Smooth muscle cell (in vitro differentiated cells): ENCODE data around the gene C4orf33. TPM values are rescaled to one million over a fixed set of nuclear protein-coding genes. Genes with fewer than 3 reads are reported as not detected.

ENCODE experiments used
- DNase-seq: peaks from one replicate; lab custom pipeline; 2025; ENCODE audit not compliant: unreplicated experiment; lab: John Stamatoyannopoulos, UW
- H2AFZ ChIP-seq: fragments of 200-600 bp; sonication (generic); 2 replicates; pipeline ENCODE4 v1.6.0; 2016; ENCODE audit warnings: antibody characterized with exemption, low read depth, mild to moderate bottlenecking
- H3F3A ChIP-seq: fragments of 200-600 bp; sonication (generic); 2 replicates; pipeline ENCODE4 v1.6.0; 2017; ENCODE audit warnings: antibody characterized with exemption, low read depth
- H3K27ac ChIP-seq: fragments of 200-600 bp; sonication (generic); 2 replicates; pipeline ENCODE4 v1.5.1; 2016; ENCODE audit warnings: low read depth, mild to moderate bottlenecking
- H3K27me3 ChIP-seq: fragments of 200-600 bp; sonication (generic); 2 replicates; pipeline ENCODE4 v1.6.1; 2016; ENCODE audit warnings: low read depth, mild to moderate bottlenecking
- H3K36me3 ChIP-seq: fragments of 200-600 bp; sonication (generic); 2 replicates; pipeline ENCODE4 v1.5.1; 2016; ENCODE audit warnings: low read depth
- H3K4me1 ChIP-seq: fragments of 200-600 bp; sonication (generic); 2 replicates; pipeline ENCODE4 v1.5.1; 2016; ENCODE audit warnings: low read depth
- H3K4me2 ChIP-seq: fragments of 200-600 bp; sonication (generic); 2 replicates; pipeline ENCODE4 v1.6.0; 2016; ENCODE audit warnings: mild to moderate bottlenecking
- H3K4me3 ChIP-seq: fragments of 200-600 bp; sonication (generic); 2 replicates; pipeline ENCODE4 v1.5.1; 2016; ENCODE audit warnings: mild to moderate bottlenecking
- H3K79me2 ChIP-seq: fragments of 200-600 bp; sonication (generic); 2 replicates; pipeline ENCODE4 v1.6.0; 2016; ENCODE audit warnings: low read depth, mild to moderate bottlenecking
- H3K9ac ChIP-seq: fragments of 200-600 bp; sonication (generic); 2 replicates; pipeline ENCODE4 v1.6.0; 2016; ENCODE audit warnings: low read depth
- H3K9me3 ChIP-seq: fragments of 200-600 bp; sonication (generic); replicated peaks from 2 replicates; pipeline ENCODE4 v1.5.1; 2016; ENCODE audit warnings: low read depth
- H4K20me1 ChIP-seq: fragments of 200-600 bp; sonication (generic); 2 replicates; pipeline ENCODE4 v1.6.0; 2016; ENCODE audit warnings: low read depth
- WGBS: methylation state at CpG from one replicate; pipeline ENCODE4 v1.1.7; 2016; ENCODE audit warnings: low lambda C conversion rate; 5-methylcytosine and 5-hydroxymethylcytosine counted together
- polyA plus RNA-seq: library from polyadenylated mRNA; unstranded; fragments of >200 nt; fragmentation: Nextera tagmentation; extraction: Ambion mirVana; gene quantifications from 2 replicates; pipeline ENCODE4 v1.2.1, GENCODE V29; 2016
- total RNA-seq: library from RNA; depleted of rRNA; stranded (reverse); fragments of >200 nt; gene quantifications from 2 replicates; pipeline ENCODE4 v1.2.3, GENCODE V29; 2014
- TF ChIP-seq, protein P1 (sequence below): fragments of 200-600 bp; sonication (generic); IDR thresholded peaks from 2 replicates; pipeline ENCODE4 v1.5.1; 2017; ENCODE audit warnings: borderline replicate concordance, mild to moderate bottlenecking, antibody characterized with exemption; ENCODE audit not compliant: insufficient read depth, poor library complexity, severe bottlenecking

Gene C4orf33
- total and polyA plus RNA-seq, 2 experiments from 2014 or later, result 5.7 to 25.3 TPM

DNA sequence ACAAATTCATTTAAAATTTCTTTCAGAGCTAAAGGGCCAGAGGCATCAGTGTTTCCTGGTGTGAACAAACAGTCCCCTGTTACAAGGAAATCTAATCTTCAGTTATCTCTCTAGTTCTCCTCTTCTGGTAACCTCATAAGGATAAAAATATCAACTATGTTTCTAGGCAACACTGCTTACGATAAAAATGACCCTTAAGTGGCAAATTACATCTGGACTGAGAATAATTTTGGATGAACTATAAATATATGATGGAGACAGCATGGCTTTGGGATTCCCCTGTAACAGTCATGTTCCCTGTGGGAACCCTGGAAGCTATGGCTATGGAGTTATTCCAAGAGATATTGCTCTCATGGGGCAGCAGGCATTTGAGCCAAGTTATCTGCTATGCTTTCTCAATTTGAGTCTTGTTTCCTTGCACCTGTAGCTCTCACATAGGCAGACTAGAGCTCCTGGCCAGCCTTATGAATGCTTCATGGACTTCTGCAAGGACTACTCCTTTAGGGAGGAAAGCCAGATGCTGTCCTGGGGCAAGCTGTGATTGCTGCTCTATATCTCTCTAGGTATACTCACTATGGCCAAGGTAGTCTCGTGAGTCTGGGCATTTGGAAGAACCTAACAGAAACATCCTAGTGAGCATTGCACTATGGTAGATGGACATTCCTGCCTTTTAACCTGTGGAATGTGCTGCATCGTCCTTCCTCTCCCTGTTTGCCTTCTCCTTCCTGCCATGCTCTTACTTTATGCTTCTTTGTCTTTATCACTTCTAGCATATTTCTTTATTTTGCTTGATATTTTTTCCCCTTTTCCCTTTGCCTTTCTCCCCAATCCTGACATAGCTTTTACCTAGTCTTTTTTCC is 14.2 kb downstream of the C4orf33 start:
- Histone ChIP-seq H3K27me3 (no peaks in the 10 kb centered on the region), H3K9ac (no peak overlapping the region), H4K20me1 (no peaks in the 10 kb centered on the region), H3K4me1 (peaks cover 17% of the 10 kb centered on the region), H3K4me3 (no peak overlapping the region), H3K9me3 (no peaks in the 10 kb centered on the region), H3K79me2 (no peaks in the 10 kb centered on the region), H3K4me2 (no peak overlapping the region), H3F3A (no peaks in the 10 kb centered on the region), H2AFZ (no peak overlapping the region), H3K27ac (no peak overlapping the region), H3K36me3 (no peaks in the 10 kb centered on the region)
- TF ChIP-seq, protein P1, sequence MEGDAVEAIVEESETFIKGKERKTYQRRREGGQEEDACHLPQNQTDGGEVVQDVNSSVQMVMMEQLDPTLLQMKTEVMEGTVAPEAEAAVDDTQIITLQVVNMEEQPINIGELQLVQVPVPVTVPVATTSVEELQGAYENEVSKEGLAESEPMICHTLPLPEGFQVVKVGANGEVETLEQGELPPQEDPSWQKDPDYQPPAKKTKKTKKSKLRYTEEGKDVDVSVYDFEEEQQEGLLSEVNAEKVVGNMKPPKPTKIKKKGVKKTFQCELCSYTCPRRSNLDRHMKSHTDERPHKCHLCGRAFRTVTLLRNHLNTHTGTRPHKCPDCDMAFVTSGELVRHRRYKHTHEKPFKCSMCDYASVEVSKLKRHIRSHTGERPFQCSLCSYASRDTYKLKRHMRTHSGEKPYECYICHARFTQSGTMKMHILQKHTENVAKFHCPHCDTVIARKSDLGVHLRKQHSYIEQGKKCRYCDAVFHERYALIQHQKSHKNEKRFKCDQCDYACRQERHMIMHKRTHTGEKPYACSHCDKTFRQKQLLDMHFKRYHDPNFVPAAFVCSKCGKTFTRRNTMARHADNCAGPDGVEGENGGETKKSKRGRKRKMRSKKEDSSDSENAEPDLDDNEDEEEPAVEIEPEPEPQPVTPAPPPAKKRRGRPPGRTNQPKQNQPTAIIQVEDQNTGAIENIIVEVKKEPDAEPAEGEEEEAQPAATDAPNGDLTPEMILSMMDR, result no peak
- no peak for DNase-seq
- 94% methylated on average over 3 of the region's 3 CpGs for WGBS

DNA sequence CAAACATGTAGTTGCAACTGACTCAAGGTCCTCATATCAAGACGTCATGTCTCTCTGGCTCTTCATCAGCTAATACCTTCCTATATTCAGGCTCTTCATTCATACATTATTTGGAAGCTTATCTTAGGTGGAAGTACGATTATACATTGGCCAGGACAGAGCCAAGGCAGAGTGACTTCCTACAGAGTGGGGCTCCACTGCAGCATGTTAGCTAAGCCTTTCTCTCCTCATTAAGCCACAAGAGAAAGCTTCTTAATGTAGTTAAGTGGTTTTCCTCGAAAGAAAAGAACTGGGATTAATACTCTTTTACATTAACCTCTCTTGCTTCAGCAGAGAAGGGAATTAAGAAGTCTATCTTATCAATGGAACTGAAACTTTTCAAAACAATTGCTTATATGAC is 15.0 kb downstream of the C4orf33 start:
- Histone ChIP-seq H3K79me2 (no peaks in the 10 kb centered on the region), H3K4me2 (no peak overlapping the region), H2AFZ (no peak overlapping the region), H4K20me1 (no peaks in the 10 kb centered on the region), H3K27me3 (no peaks in the 10 kb centered on the region), H3K9me3 (no peaks in the 10 kb centered on the region), H3K27ac (no peak overlapping the region), H3F3A (no peaks in the 10 kb centered on the region), H3K4me3 (no peak overlapping the region), H3K36me3 (no peaks in the 10 kb centered on the region), H3K4me1 (peaks cover 17% of the 10 kb centered on the region), H3K9ac (no peak overlapping the region)
- TF ChIP-seq, protein P1, result no peak
- 77% methylated on average over 3 of the region's 3 CpGs for WGBS
- DNase-seq, result no peak

DNA sequence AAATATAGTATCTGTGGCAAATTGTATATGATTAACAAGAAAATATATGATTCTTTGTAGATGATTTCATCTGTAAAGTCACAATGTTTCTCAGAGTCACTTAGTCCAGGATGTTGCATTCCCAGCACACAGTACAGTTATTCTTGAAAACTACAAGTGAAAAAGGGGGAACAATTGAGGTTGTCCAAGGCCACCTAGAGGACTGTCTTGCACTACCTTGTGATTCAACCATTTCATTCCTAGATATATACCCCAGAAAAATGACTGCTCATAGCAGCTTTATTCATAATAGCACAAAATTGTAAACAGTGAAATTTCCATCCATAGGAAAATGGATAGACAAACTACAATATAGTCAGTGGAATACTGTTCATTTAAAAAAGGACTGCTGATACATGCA is 16.0 kb downstream of the C4orf33 start:
- Histone ChIP-seq H3K36me3 (no peaks in the 10 kb centered on the region), H4K20me1 (no peaks in the 10 kb centered on the region), H3F3A (no peaks in the 10 kb centered on the region), H3K4me3 (no peak overlapping the region), H3K9me3 (no peaks in the 10 kb centered on the region), H3K79me2 (no peaks in the 10 kb centered on the region), H3K27me3 (no peaks in the 10 kb centered on the region), H3K27ac (no peak overlapping the region), H3K9ac (no peak overlapping the region), H2AFZ (no peak overlapping the region), H3K4me1 (peaks cover 17% of the 10 kb centered on the region), H3K4me2 (no peak overlapping the region)
- no peak for DNase-seq
- TF ChIP-seq, protein P1, result no peak

DNA sequence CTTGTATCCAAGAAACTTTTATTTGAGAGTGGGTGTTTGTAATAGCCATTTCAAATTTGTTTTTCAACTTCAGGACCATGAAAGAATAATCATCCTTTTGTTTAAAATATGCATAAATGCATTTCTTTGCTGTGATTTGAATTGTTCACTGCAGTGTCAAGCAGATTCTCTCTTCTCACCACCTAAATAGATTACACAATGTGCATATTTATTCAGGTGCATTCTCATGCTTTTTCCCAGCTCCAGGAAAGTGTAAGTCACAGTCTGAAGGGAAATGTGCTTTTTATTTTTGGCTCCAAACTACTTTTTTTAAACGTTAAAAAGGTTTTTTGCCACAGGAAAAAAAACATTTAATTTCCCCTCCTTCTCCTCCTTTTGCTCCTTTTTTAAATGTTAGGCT is 17.5 kb downstream of the C4orf33 start:
- H2AFZ ChIP-seq, result no peak overlapping the region
- no peak overlapping the region for H3K27ac ChIP-seq
- WGBS, result 41% methylated on average over 1 of the region's 1 CpG
- peaks cover 17% of the 10 kb centered on the region for H3K4me1 ChIP-seq
- H3K9me3 ChIP-seq, result no peaks in the 10 kb centered on the region
- no peaks in the 10 kb centered on the region for H3F3A ChIP-seq
- H3K4me2 ChIP-seq, result no peak overlapping the region
- H3K27me3 ChIP-seq, result no peaks in the 10 kb centered on the region
- TF ChIP-seq, protein P1, result no peak
- no peaks in the 10 kb centered on the region for H4K20me1 ChIP-seq
- no peak overlapping the region for H3K9ac ChIP-seq
- H3K4me3 ChIP-seq, result no peak overlapping the region
- H3K79me2 ChIP-seq, result no peaks in the 10 kb centered on the region
- no peaks in the 10 kb centered on the region for H3K36me3 ChIP-seq
- no peak for DNase-seq
